SK-N-MC (cell line): ENCODE measurements around the gene RAD21L1.

ENCODE experiments used
- EZH2 ChIP-seq: fragments of 200-600 bp; sonication (generic); IDR thresholded peaks from one replicate; pipeline ENCODE4 v1.6.1; 2017; ENCODE audit warnings: antibody characterized with exemption
- FOXP2 ChIP-seq: optimal IDR thresholded peaks from 2 replicates; pipeline ENCODE3; 2011; ENCODE audit warnings: mild to moderate bottlenecking, moderate library complexity; ENCODE audit not compliant: insufficient read depth; ENCODE audit errors: extremely low read length, control extremely low read depth
- POLR2AphosphoS5 ChIP-seq: IDR thresholded peaks from 2 replicates; pipeline ENCODE4 v1.6.1; 2012; ENCODE audit warnings: mild to moderate bottlenecking, low read depth, low read length, borderline replicate concordance

DNA sequence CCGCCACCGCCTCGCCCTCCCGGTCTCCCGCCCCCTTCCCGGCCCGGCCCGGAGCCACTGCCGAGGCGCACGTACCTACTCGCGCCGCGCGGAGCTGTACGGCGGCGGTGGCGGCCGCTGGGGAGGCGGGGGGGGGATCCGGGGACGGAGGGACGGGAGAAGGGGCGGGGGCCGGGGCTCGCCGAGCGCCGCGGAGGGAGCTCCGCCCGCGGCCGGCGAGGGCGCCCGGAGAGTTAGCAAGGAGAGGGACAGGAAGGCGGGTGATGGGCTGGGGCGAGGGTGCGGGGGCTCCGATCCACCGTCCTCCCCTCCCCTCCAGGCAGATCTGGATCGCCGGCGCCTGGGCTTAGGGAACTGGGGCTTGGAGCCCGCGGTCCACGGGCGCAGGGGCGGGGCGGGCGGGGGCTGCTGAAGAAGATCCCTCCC lies 40.5 kb upstream of the RAD21L1 start:
- TF ChIP-seq POLR2AphosphoS5: no peak
- no peak for TF ChIP-seq EZH2
- TF ChIP-seq FOXP2: no peak
